ENCODE results near the gene KIF9. TPM values are rescaled to one million over a fixed set of nuclear protein-coding genes. Genes with fewer than 3 reads are reported as not detected.
"Not testable (repeated sequence)": the region's sequence is repeated elsewhere in the genome, so short reads cannot be mapped to it uniquely, and the experiment has no call there.

The KIF9 gene
- total RNA-seq, 4 donors from 2014 or later: 8.8 to 23.4 (median 15.3) TPM

DNA sequence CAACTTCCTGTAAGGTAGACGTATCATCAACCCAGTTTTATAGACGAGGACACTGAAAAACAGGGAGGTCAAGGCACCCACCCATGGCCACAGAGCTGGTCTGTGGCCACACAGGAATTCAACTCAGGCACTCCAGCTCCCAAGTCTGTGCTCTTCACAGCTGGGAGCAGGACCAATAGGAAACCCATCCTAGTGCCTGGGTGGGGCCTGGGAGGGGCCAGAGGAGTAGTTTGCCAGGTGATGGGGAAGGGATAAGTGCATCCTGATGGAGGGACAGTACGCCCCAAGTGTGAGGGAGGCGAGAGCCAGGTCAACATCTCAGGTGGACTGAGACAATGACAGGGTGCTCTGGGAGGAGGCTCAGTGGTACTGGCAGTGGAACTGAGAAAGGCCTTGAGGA lies 22.0 kb downstream of the KIF9 start:
- 96% methylated on average over 4 of the region's 4 CpGs for WGBS
- TF ChIP-seq POLR2AphosphoS5 (IDR thresholded peaks at IDR 0.05): no peak
- TF ChIP-seq, protein P1, sequence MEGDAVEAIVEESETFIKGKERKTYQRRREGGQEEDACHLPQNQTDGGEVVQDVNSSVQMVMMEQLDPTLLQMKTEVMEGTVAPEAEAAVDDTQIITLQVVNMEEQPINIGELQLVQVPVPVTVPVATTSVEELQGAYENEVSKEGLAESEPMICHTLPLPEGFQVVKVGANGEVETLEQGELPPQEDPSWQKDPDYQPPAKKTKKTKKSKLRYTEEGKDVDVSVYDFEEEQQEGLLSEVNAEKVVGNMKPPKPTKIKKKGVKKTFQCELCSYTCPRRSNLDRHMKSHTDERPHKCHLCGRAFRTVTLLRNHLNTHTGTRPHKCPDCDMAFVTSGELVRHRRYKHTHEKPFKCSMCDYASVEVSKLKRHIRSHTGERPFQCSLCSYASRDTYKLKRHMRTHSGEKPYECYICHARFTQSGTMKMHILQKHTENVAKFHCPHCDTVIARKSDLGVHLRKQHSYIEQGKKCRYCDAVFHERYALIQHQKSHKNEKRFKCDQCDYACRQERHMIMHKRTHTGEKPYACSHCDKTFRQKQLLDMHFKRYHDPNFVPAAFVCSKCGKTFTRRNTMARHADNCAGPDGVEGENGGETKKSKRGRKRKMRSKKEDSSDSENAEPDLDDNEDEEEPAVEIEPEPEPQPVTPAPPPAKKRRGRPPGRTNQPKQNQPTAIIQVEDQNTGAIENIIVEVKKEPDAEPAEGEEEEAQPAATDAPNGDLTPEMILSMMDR (IDR thresholded peaks at IDR 0.05): no peak
- no peak for TF ChIP-seq POLR2A (IDR thresholded peaks at IDR 0.05)
- no peak for TF ChIP-seq EP300 (IDR thresholded peaks at IDR 0.05)

DNA sequence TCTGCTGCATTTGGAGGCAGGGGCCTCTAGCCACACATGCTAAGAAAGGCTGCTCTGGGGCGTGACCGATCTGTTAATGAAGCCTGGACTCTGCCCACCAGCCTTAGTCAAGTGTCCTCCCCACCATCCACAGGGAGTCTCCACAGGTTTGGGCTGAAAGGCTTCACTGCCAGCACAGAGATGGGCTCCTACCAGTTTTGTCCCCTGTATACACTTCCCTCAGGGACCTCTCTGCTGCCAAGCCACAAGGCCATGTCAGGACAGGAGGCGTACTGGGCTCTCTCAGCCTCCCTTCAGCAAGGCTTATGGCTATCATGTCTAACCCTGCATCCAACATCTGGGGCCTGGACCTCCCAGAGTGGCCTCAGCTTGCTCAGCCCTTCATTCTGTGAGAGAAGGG lies 23.5 kb downstream of the KIF9 start:
- no peak for DNase-seq (ENCODE audit: low spot score in 2 of 2)
- no peaks in the 10 kb centered on the region for H3K36me3 ChIP-seq
- no peaks in the 10 kb centered on the region for H3K27me3 ChIP-seq
- H3K4me3 ChIP-seq: no peak overlapping the region
- H3K27ac ChIP-seq: no peak overlapping the region
- TF ChIP-seq POLR2A (IDR thresholded peaks at IDR 0.05) (no peak), EP300 (IDR thresholded peaks at IDR 0.05) (no peak), POLR2AphosphoS5 (IDR thresholded peaks at IDR 0.05) (no peak)
- TF ChIP-seq, protein P1 (IDR thresholded peaks at IDR 0.05): no peak
- WGBS: 88% methylated on average over 2 of the region's 3 CpGs
- H3K4me1 ChIP-seq: no peaks in the 10 kb centered on the region
- no peaks in the 10 kb centered on the region for H3K9me3 ChIP-seq

More for the DNA sequence above, 22.0 kb downstream of the KIF9 start:
- no peak overlapping the region for H3K4me3 ChIP-seq
- H3K4me1 ChIP-seq: no peaks in the 10 kb centered on the region
- H3K27me3 ChIP-seq: no peaks in the 10 kb centered on the region
- DNase-seq (ENCODE audit: low spot score in 2 of 2): no peak
- H3K27ac ChIP-seq: no peak overlapping the region
- no peaks in the 10 kb centered on the region for H3K9me3 ChIP-seq
- no peaks in the 10 kb centered on the region for H3K36me3 ChIP-seq

DNA sequence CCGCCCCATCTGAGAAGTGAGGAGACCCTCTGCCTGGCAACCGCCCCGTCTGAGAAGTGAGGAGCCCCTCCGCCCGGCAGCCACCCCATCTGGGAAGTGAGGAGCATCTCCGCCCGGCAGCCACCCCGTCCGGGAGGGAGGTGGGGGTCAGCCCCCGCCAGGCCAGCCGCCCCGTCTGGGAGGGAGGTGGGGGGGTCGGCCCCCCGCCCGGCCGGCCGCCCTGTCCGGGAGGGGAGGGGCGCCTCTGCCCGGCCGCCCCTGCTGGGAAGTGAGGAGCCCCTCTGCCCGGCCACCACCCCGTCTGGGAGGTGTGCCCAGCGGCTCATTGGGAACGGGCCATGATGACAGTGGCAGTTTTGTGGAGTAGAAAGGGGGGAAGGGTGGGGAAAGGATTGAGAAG lies 26.3 kb downstream of the KIF9 start:
- not testable (repeated sequence) for H3K36me3 ChIP-seq; H3K4me3 ChIP-seq; DNase-seq (ENCODE audit: low spot score in 2 of 2); H3K4me1 ChIP-seq; H3K27ac ChIP-seq; H3K9me3 ChIP-seq; H3K27me3 ChIP-seq
- 78% methylated on average over 3 of the region's 25 CpGs for WGBS

DNA sequence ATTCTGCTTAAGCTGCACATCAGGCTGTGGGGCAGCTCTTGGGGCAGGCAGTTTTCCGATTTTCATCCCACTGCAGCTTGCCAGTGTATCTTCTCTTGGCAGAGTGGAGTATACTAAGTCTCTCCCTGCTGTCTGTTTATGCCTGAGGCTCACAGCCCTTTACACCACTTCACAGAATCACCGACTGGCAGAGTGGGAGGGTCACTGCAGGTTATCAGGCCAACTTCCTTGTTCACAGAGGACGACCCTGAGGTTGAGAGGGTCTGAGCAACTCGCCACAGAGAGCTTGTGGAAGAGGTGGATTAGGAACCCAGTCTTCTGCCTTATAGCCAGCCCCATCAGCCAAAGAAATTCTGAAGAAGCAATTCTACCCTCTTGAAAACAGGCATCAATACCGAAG lies 30.9 kb downstream of the KIF9 start:
- no peak for TF ChIP-seq POLR2AphosphoS5 (IDR thresholded peaks at IDR 0.05)
- TF ChIP-seq, protein P1 (IDR thresholded peaks at IDR 0.05): no peak
- TF ChIP-seq POLR2A (IDR thresholded peaks at IDR 0.05): no peak
- TF ChIP-seq EP300 (IDR thresholded peaks at IDR 0.05): no peak
- H3K4me1 ChIP-seq: no peaks in the 10 kb centered on the region
- no peaks in the 10 kb centered on the region for H3K27me3 ChIP-seq
- no peaks in the 10 kb centered on the region for H3K9me3 ChIP-seq
- H3K27ac ChIP-seq: no peak overlapping the region
- DNase-seq (ENCODE audit: low spot score in 2 of 2): no peak
- no peaks in the 10 kb centered on the region for H3K36me3 ChIP-seq
- no peak overlapping the region for H3K4me3 ChIP-seq
- 64% methylated on average over 5 of the region's 5 CpGs for WGBS

DNA sequence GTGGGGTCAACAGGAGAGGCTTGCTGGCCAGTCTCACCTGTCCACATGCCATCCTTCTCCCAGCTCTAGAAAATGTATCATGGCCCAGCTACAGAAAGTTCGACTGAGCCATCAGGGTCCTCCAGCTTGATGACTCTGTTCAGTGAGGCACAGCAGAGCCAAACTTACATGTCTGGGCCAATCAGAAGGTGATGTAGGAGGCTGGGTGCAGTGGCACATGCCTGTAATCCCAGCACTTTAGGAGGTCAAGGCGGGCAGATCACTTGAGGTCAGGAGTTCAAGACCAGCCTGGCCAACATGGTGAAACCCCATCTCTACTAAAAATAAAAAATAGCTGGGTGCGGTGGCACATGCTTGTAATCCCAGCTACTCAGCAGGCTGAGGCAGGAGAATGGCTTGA lies 31.5 kb downstream of the KIF9 start:
- H3K9me3 ChIP-seq; H3K27ac ChIP-seq; H3K4me3 ChIP-seq; H3K36me3 ChIP-seq; DNase-seq (ENCODE audit: low spot score in 2 of 2); H3K27me3 ChIP-seq; H3K4me1 ChIP-seq: not testable (repeated sequence)
- WGBS: 53% methylated on average over 2 of the region's 3 CpGs

DNA sequence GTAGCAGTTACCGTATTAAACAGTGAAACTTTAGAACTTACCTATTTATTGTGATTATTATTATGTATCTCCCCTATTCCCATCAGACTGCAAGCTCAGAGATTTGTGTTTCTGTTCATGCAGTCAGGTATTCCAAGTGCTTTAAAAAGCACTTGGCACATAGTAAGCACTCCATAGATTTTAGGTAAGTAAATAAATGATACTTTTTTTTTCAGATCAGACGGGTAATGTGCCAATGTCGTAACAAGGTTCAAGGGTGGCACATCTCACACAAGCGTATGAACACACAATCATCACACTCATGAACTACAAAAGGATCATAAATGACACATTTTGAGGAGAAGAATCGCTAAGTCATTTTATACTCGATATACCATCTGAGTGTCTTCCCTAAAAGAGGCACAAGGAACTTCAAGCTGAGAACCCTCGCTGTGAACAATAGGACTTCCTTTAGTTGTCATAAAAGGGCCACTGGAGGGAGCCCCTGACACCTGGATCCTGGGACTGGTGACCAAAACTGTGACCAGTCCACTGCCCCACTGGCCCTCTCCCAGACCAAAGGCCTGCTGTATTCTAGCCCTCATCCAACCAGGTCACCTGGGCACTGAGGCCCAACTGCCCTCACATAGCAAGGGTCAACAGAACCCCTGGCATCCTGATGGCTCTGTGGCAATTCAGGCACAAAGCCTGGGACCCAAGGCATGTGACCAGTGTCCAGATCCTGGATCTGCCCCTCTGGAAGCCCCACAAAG lies 32.1 kb downstream of the KIF9 start:
- Histone ChIP-seq H3K27ac (no peak overlapping the region), H3K27me3 (no peaks in the 10 kb centered on the region), H3K4me3 (no peak overlapping the region), H3K36me3 (no peaks in the 10 kb centered on the region), H3K9me3 (no peaks in the 10 kb centered on the region), H3K4me1 (no peaks in the 10 kb centered on the region)
- WGBS: 85% methylated on average over 7 of the region's 7 CpGs
- DNase-seq (ENCODE audit: low spot score in 2 of 2): no peak
- TF ChIP-seq POLR2AphosphoS5 (IDR thresholded peaks at IDR 0.05) (no peak), POLR2A (IDR thresholded peaks at IDR 0.05) (no peak), EP300 (IDR thresholded peaks at IDR 0.05) (no peak)
- TF ChIP-seq, protein P1 (IDR thresholded peaks at IDR 0.05): no peak

Data from suprapubic skin (tissue), 4 donors.